Pancreas (tissue), 10 donors: Measurements from ENCODE around the gene GTF3C1. TPM values are rescaled to one million over a fixed set of nuclear protein-coding genes. Genes with fewer than 3 reads are reported as not detected.

Experiments
- ATAC-seq, 4 donors: fragments of 200-7000 bp; cut with Tn5 transposase; one replicate each; pipeline versions ENCODE4 v1.8.0 to v1.9.1; 2020; ENCODE audit warnings: mild to moderate bottlenecking in 4 of 4, moderate library complexity in 4 of 4
- DNase-seq, 6 donors: peaks; one replicate each; pipeline ENCODE4 v3.0.0-alpha.2; 2020
- FAIRE-seq: peaks from 2 replicates; lab custom pipeline; 2012; peaks lifted over from hg19 to GRCh38; lab: Jason Lieb, UNC
- H3K27ac ChIP-seq, 4 donors: fragments of 200-600 bp; sonication (generic); 1 replicate in 3 of 4; 2 replicates in 1 of 4; pipeline versions ENCODE4 v1.5.0 to v1.8.0; 2020
- H3K27me3 ChIP-seq, 4 donors: fragments of 200-600 bp; one replicate each; pipeline ENCODE4 v1.8.0; 2021
- H3K36me3 ChIP-seq, 3 donors: fragments of 200-600 bp; sonication (generic) in 1 of 3; one replicate each; pipeline versions ENCODE4 v1.5.0 to v1.8.0; 2020 to 2021
- H3K4me1 ChIP-seq, 3 donors: fragments of 200-600 bp; one replicate each; pipeline ENCODE4 v1.8.0; 2021
- H3K4me3 ChIP-seq, 4 donors: fragments of 200-600 bp; sonication (generic) in 2 of 4; one replicate each; pipeline versions ENCODE4 v1.5.0 to v1.8.0; 2020 to 2021
- H3K9me3 ChIP-seq, 4 donors: fragments of 200-600 bp; one replicate each; pipeline ENCODE4 v1.8.0; 2021
- WGBS, 2 donors: extraction: QIAGEN DNeasy Blood & Tissue Kit; methylation state at CpG; one replicate each; pipeline ENCODE4 v1.1.7; 2013; 5-methylcytosine and 5-hydroxymethylcytosine counted together
- intact Hi-C, 3 donors: fragments of 100-400 bp; cut with DNase I; formaldehyde crosslinking; loops; one replicate each; pipeline versions ENCODE4 v1.11.1 to v1.14.2; 2022
- polyA plus RNA-seq, 2 donors: library from polyadenylated mRNA; stranded (reverse); fragments of 200-250 nt; gene quantifications; one replicate each; pipeline ENCODE4 v1.2.3, GENCODE V29; 2013
- total RNA-seq, 6 donors: library from RNA; stranded (reverse); fragmentation: NEBNext Ultra II Directional in 4 of 6; extraction: Animal tissue kit (Norgen Biotek cat#: 25700) in 4 of 6; gene quantifications; one replicate each; pipeline versions ENCODE4 v1.2.1 to v1.2.4, GENCODE V29; 2021 to 2023
- TF ChIP-seq, protein P1 (sequence below), 4 donors: fragments of 200-600 bp; sonication (generic) in 3 of 4; IDR thresholded peaks; one replicate each; pipeline versions ENCODE4 v1.5.0 to v1.8.0; 2021; ENCODE audit warnings: antibody characterized with exemption in 4 of 4
- donor health status: healthy with polysubstance abuse.
- donor health status: DM: no; HTN: no; CAD: no; lungs with moderate emphysema.
- donor health status: DM: no; HTN: no; CAD: no.
- donor health status: control.
- donor health status: control.
- donor health status: Bipolar disorder and iron deficiency.
- donor health status: DM: yes; HTN: yes; CAD: no.
- donor health status: DM: no; HTN: no; CAD: no.
- donor health status: DM: no; HTN: no; CAD: no.
- donor health status: DM: yes; HTN: yes; CAD: no.

The GTF3C1 gene
- total and polyA plus RNA-seq, 8 donors, result 31.5 to 113 (median 43.8) TPM

DNA sequence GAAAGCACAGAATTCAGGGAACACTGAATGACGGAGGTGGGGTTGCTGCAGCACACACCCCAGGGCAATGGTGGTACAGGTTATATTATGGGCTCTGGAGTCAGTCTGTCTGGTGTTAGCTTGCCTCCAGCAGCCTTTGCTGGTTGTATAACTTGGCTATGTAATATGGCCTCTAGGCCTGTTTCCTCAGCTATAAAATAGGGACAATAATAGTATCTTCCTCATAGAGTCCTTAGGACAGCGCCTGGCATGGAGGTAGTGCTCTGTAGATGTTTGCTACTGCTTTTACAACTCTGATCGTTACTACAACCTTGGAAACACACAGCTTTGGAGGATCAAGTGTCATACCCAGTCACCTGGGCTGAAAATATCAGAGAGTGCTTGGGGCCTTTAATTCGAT lies 31.5 kb downstream of the GTF3C1 start:
- Histone ChIP-seq H3K4me1 (no peaks in the 10 kb centered on the region), H3K36me3 (peaks cover 0 to 4% (median 0%) of the 10 kb centered on the region in 3 donors), H3K9me3 (no peaks in the 10 kb centered on the region), H3K27me3 (no peaks in the 10 kb centered on the region), H3K4me3 (no peak overlapping the region), H3K27ac (no peak overlapping the region)
- no peak for ATAC-seq
- WGBS, 2 donors, result 96% methylated on average over 4 of the region's 4 CpGs
- TF ChIP-seq, protein P1, sequence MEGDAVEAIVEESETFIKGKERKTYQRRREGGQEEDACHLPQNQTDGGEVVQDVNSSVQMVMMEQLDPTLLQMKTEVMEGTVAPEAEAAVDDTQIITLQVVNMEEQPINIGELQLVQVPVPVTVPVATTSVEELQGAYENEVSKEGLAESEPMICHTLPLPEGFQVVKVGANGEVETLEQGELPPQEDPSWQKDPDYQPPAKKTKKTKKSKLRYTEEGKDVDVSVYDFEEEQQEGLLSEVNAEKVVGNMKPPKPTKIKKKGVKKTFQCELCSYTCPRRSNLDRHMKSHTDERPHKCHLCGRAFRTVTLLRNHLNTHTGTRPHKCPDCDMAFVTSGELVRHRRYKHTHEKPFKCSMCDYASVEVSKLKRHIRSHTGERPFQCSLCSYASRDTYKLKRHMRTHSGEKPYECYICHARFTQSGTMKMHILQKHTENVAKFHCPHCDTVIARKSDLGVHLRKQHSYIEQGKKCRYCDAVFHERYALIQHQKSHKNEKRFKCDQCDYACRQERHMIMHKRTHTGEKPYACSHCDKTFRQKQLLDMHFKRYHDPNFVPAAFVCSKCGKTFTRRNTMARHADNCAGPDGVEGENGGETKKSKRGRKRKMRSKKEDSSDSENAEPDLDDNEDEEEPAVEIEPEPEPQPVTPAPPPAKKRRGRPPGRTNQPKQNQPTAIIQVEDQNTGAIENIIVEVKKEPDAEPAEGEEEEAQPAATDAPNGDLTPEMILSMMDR (IDR thresholded peaks at IDR 0.05), result no peak
- no peak for FAIRE-seq
- intact Hi-C loops, result no loop called here
- DNase-seq, result no peak

DNA sequence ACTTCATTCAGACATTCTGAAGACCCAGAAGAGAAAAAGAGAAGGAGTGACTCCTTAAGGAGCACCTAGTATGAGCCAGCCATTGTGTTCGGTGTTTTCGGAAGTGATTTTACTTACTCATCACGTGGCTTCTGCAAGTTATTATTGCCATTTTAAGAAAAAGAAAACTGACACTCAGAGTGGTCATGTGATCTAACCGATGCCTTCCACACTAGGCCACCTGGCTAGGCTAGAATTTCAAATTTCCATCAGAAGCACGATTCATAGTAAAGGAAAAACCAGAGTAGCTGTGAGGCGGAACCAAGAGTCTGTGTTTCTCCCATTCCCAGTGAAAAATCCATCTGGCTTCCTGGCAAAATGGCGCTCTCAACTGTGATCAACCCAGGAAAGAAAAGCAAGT lies 32.0 kb downstream of the GTF3C1 start:
- TF ChIP-seq, protein P1 (IDR thresholded peaks at IDR 0.05), result no peak
- H3K27ac ChIP-seq, result peak overlapping the region in 1 of 4 donors; percentile 47
- no peaks in the 10 kb centered on the region for H3K4me1 ChIP-seq
- ATAC-seq, result no peak
- 94 to 96% methylated on average over 7 of the region's 7 CpGs for WGBS, 2 donors
- FAIRE-seq, result no peak
- no peaks in the 10 kb centered on the region for H3K9me3 ChIP-seq
- intact Hi-C loops, result no loop called here
- peaks cover 0 to 4% (median 0%) of the 10 kb centered on the region in 3 donors for H3K36me3 ChIP-seq
- H3K4me3 ChIP-seq, result no peak overlapping the region
- no peak for DNase-seq
- H3K27me3 ChIP-seq, result no peaks in the 10 kb centered on the region

DNA sequence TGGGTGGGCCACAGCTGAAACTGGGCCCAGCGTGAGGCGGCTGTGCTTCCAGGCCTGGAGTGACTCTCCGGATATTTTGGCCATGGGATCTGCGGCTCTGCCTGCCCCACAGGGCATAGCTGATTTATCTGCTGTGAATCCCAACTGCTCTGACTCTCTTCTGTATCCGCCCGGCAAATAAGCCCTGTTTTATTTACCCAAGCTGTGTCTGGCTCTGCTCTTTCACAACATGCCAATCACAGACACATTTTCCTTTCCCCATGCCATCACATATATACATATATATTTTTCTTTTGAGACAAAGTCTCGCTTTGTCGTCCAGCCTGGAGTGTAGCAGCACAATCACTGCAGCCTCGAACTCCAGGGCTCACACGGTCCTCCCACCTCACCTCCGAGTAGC lies 33.3 kb downstream of the GTF3C1 start:
- ATAC-seq (peak; percentile 77 to 82 (median 78)), FAIRE-seq (no peak)

GRCh38 chr16:27515874-27516353 lies 33.8 kb downstream of the GTF3C1 start:
- 72 to 75% methylated on average over 9 of the region's 9 CpGs for WGBS, 2 donors
- DNase-seq (peak in 2 of 6 donors; percentile 8 to 44), ATAC-seq (peak; percentile 53 to 73 (median 63)), FAIRE-seq (no peak)
- Histone ChIP-seq H3K27me3 (no peaks in the 10 kb centered on the region), H3K4me1 (no peaks in the 10 kb centered on the region), H3K36me3 (peaks cover 0 to 6% (median 4%) of the 10 kb centered on the region in 3 donors), H3K4me3 (no peak overlapping the region), H3K27ac (peak overlapping the region in 1 of 4 donors; percentile 3), H3K9me3 (no peaks in the 10 kb centered on the region)
- TF ChIP-seq, protein P1 (IDR thresholded peaks at IDR 0.05), result peak; percentile 29 to 58 (median 32)
- intact Hi-C loops, result no loop called here

More for the DNA sequence above, 33.3 kb downstream of the GTF3C1 start:
- Histone ChIP-seq H3K4me3 (no peak overlapping the region), H3K36me3 (peaks cover 0 to 4% (median 0%) of the 10 kb centered on the region in 3 donors), H3K9me3 (no peaks in the 10 kb centered on the region), H3K4me1 (no peaks in the 10 kb centered on the region), H3K27me3 (no peaks in the 10 kb centered on the region), H3K27ac (peak overlapping the region in 2 of 4 donors; percentile 3 to 47)
- 53 to 58% methylated on average over 11 of the region's 11 CpGs for WGBS, 2 donors
- intact Hi-C loops, result no loop called here
- peak in 1 of 6 donors; percentile 34 for DNase-seq
- TF ChIP-seq, protein P1 (IDR thresholded peaks at IDR 0.05), result no peak

DNA sequence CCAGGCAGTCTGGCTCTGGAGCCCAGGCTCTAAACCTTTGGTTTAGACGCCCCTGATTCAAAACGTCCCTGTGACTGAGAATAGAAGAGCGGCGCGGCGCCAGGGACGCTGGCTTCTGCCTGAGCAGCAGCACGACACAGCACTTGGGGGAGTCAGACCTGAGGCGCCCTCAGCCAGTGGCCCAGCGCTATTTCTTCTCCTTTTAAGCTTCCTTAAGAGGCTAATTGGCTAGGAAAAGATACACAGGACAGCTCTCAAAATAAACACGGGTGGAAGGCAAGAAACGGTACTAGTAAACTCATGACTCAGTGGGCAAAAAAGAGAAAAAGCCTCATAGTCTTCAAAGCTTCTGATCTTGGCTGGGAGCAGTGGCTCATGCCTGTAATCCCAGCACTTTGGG lies 34.9 kb downstream of the GTF3C1 start:
- Histone ChIP-seq H3K4me1 (no peaks in the 10 kb centered on the region), H3K27ac (no peak overlapping the region), H3K27me3 (no peaks in the 10 kb centered on the region), H3K9me3 (no peaks in the 10 kb centered on the region), H3K36me3 (peaks cover 0 to 17% (median 6%) of the 10 kb centered on the region in 3 donors), H3K4me3 (no peak overlapping the region)
- 92 to 96% methylated on average over 12 of the region's 12 CpGs for WGBS, 2 donors
- FAIRE-seq (no peak), DNase-seq (no peak), ATAC-seq (no peak)
- TF ChIP-seq, protein P1 (IDR thresholded peaks at IDR 0.05), result no peak
- intact Hi-C loops, result no loop called here
